CD1c-positive myeloid dendritic cell (primary cell): ENCODE results near the gene FLNC.

Experiments
- DNase-seq: peaks from one replicate; pipeline ENCODE4 v3.0.0-alpha.2; 2016; ENCODE audit errors: extremely low spot score

The FLNC gene

DNA sequence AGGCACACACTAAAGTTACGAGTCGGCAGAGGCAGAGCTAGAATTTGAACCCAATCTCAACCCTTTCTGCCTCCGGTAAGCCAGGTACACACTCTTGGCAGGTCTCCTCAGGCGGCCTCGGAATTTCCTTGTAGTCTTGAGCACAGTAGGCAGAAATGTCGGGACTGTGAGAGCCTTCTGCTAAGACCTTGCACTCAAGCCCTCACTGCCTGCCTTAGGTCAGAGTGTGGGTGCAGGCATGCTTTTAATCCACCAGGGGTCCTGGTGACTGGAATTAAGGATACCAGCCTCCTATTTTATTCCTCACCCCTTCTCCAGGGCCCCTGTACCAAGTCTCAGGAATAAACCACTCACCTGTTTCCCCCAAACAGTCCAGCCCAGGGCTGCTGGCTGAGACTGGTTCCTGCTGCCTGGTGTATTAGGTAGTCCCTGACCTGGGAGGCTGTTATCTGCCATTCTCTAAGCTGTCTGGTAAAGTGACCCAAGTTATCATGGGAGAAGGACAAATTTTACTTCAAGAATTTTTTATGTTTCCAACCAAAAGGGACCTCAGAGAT, 33.3 kb downstream of the FLNC start:
- DNase-seq: peak; percentile 48

DNA sequence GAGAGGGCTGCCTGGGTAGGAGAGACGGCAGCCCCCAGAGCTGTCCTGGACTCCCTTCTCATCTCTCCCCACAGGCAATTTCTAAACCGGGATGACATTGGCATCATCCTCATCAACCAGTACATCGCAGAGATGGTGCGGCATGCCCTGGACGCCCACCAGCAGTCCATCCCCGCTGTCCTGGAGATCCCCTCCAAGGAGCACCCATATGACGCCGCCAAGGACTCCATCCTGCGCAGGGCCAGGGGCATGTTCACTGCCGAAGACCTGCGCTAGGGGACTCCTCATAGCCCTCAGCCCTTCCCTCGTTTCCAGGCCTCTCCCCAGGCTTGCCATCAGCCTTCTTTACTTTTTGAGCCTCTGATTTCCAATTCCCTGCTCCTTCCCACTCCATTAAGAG, 35.1 kb downstream of the FLNC start:
- DNase-seq: no peak

DNA sequence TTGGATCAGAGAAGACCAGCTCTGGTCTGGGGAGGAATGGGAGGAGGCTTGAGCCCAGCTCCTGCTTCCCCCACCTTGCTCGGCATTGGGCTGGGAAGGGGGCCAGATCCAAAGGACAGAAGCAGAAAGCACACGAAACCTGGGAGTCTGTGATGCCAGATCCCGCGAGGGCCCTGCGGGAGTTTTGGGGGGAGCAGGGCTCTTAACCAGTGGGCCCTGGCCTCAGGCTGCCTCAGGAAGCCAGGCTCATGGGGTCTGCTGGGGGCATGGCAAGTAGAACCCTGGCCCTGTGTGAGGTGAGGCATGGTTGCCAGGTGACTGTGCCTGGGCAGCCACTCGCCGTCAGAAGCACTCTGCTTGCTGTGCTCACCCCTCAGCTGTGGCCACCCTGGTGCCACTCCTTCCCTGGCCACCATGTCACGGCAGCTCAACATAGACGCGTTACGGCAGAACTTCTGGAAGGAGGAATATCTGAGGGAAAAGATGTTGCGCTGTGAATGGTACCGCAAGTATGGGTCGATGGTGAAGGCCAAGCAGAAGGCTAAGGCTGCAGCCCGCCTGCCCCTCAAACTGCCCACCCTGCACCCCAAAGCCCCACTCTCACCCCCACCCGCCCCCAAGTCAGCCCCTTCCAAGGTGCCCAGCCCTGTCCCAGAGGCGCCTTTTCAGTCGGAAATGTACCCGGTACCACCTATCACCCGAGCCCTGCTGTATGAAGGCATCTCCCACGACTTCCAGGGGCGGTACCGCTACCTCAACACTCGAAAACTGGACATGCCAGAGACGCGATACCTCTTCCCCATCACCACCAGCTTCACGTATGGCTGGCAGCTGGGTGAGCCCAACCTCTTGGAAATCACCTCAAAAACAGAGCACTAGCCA, 36.0 kb downstream of the FLNC start:
- DNase-seq: no peak

GRCh38 chr7:128867241-128867640, 37.0 kb downstream of the FLNC start:
- no peak for DNase-seq

GRCh38 chr7:128867842-128868623, 37.8 kb downstream of the FLNC start:
- DNase-seq: no peak

- DNase-seq: peak; percentile 3
These were observed 38.5 kb downstream of the FLNC start for GRCh38 chr7:128868624-128869137.

DNA sequence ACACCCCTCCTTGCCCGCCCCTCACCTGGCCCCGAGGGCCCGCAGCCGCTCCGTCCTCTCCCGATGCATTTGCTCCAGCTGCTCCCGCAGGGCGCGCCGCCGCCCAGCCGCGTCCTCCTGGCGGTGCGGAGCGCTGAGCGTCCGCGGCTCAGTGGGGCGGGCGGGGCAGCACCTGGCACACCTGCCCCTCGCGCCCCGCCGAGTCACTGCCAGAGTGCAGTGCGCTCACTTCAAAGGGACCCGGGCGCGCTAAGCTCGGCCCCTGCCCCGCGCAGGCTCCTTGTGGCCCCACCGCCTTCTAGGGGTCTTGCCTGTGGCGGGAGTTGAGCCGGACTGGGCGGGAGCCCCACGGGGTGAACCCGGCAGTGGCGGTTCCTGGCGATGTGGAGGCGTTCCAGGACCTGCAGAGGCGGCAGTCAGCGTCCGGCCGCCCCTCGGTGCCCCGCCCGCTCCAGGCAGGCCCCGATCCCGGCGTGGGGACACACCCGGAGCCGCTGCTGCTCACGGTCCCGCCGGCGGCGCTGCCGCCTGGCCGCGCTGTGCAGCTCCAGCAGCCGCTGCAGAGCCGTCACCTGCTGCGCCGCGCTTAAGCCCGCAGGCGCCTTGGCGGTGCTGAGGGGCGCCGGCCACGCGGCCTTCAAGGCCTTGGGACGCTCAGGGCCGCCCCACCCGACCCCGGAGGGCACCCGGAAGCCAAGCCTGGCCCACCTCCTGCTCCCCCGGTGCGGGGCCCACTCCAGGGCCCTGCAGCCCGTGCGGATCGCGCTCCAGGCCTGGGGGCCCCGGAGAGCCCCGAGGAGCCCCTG, 39.1 kb downstream of the FLNC start:
- DNase-seq: peak; percentile 51

DNA sequence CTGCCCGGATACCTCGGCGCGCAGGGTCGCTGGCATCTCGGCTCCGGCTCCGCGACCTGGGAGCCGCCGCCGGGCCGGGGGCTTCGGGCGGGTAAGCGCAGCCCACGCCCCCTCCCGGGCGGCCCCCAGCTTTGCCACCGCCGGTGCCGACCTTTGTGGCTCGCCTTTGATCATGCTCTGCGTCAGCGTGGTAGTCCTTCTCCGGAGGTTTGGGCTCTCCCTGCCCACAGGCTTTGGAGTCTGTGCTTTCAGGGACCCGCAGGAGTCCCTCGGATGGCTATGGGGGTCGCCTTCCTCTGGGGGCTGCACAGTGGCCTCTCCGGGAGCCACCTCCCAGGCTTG, 39.7 kb downstream of the FLNC start:
- DNase-seq: no peak

DNA sequence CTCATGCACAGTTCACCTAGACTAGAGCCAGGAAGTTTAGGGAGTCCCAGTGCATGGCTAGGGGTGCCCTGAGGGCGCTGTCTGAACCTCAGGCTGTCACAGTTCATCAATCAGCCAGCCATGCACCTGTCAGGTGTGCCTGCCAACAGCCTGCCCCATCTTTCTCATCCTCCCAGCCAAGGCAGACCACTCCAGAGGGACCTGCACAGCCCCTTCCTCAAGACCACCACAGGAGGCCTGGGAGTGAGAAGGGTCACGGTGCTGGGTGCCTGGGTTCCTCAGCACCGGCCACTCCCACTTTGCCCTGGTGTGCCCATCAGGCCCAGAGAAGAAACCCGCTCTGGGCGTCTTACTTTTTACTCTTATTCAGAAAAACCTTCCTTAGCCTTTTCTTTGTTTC, 40.8 kb downstream of the FLNC start:
- no peak for DNase-seq

- DNase-seq: no peak
These were observed 42.2 kb downstream of the FLNC start for GRCh38 chr7:128872394-128872824.

- no peak for DNase-seq
These were observed 43.0 kb downstream of the FLNC start for GRCh38 chr7:128873234-128873633.

DNA sequence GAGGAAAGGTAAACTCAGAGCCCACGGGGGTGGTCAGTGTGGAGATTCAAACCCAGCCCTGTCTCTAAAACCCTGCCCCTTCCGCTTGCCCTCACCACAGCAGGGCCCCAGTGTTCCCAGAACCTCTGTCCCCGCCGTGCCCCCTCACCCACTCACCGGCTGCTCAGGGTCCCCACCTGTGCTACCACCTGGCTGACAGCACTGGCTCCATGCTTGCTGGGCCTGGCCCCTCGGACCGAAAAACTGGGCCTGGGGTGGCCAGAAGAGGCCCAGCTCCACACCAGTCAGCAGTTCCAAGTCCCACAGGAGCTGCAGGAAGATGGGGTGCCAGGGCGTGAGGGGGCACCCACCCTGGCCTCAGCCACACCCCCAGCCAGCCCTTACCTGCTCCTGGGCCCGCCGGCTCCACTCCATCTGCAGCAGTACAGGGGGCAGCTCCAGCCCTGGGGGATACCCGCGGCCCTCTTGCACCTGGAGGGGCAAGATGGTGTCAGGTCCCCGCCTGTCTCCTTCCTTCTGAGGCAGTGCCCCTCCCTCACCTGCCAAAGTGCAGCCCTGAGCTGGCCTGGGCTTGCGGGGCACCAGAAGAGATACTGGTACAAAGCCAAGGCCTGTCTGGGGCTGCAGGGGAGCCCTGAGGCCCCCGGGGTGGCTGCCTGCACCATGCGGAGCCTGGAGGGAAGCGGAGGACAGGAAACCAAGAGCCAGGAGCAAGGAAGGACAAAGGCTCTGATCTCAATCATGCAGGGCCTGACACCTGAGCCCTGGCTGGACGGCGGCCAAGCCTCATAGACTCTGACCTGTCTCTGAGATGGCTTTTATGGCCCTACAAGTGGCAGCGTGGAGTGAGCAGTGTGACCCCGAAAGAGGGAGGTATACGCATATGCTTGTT, 44.2 kb downstream of the FLNC start:
- no peak for DNase-seq

DNA sequence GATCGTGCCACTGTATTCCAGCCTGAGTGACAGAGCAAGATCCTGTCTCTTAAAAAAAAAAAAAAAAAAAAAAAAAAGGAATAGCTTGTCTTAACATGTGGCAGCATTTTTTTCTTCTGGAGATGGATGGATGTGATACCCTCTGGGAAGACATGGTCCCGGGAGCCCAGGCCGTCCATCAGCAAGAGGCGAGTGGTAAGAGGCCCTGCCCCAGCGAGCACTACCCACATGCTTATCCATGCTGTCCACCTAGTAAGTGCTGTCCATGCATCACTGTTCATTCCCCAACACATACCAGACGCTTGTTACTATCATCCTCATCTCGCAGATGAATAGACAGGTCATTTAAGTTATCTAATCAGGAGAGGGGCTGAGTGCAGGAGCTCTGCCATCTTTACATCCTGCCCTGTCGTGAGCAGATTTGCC, 45.3 kb downstream of the FLNC start:
- DNase-seq: no peak

DNA sequence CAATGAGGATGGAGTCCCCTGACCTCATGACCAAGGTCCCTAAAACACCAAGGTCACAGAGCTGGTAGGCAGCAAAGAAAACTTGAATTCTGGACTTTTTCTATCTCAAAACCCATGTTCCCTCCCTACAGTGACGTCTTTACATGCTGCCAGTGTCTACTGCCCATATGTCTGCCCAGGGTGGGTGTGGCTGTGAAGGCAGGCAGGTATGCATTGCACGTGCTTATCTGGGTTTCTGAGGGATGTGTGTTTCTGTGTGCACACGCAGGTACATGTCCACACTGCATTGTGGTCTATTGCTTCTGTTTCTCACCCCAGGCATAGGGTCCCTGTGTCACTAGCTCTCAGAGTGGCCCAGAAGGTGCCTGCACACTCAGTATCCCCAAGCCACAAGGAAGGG, 45.9 kb downstream of the FLNC start:
- DNase-seq: no peak

DNA sequence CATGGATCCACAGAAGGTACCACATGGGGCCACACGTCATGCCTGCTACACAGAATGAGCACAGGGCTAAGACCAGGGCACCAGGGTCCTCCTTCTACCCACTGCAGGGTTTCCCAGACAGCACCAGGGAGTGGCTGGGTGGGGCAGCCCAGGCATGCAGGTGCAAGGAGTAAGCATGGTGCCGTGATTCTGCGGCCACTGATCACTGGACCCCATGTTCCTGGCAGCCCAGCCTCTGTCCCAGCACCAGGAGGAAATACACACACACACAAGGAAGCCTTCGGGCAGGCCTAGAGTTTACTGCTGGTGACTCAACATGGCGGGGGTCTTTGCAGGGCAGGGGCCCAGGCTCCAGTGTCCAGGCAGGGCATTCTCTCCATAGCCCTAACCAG, 46.4 kb downstream of the FLNC start:
- DNase-seq: no peak

DNA sequence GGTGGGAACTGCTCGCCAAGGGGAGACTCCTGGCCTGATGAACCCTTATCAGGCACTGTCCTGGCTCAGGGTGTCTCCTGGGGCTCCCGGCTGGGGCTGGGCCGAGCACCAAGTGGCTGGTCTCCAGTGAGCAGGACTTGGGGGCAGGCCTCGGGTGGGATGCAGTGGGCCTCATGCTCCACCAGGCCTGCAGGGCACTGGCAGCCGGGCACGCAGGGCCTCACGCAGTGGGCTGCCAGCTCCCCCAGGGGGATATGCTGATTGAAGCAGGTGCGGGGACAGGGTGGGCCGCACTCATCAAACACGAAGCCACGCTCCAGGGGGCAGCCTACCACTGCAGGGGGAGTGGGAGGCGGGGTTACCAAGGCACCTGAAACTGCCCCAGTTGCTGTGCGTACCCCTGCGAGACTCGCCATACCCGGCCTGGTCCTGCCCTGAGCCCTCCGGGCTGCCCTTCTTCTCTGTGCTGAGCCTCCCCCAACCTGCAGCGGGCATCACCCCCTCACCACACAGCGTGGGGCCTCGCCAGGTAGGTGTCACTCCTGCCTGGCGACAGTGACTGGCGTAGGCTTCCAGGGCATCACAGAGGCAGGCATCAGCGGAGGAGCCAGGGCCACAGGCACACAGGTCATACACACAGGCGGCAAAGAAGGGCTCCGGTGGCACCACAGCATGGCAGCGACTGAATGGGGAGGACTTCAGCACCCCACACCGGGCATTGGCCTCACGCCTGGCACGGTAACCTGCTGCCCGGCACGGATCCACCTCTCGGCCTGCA, 47.0 kb downstream of the FLNC start:
- DNase-seq: no peak

GRCh38 chr7:128877756-128878120, 47.5 kb downstream of the FLNC start:
- DNase-seq: no peak

DNA sequence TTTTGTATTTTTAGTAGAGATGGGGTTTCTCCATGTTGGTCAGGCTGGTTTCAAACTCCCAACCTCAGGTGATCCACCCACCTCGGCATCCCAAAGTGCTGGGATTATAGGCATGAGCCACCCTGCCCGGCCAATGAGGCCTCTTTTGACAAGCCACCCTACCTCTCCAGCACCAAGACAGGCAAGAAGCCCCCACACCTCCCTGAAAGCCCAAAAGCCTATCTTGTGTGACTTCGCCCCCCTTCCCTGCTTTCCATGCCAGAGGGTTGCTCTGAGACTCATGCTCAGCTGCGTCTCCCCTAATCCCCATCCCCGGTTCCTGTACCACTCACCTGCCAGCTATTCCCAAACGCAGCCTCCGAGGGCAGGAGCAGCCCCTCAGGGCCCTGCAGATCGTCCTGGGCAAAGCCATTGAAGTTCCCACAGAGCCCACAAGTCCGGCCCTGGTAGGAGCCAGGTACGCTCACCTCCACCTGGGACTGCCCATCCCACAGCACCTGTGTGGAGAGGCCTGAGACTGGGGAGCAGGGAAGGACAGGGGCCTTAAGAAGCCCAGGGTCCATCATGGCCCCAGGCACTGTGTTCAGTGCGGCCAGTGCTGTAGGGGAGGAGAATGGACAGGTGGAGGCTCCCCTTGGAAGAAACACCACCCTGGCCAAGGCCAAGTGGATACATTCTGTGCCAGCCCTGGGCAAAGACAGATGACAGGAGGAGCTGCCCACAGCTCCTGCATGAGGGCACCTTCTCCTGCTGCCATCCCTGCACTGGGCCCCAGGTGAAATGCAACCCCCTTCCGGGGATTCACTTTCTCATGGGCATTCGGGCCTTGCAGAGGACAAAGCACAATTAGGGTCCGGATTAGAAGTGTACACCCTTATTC, 48.3 kb downstream of the FLNC start:
- no peak for DNase-seq

DNA sequence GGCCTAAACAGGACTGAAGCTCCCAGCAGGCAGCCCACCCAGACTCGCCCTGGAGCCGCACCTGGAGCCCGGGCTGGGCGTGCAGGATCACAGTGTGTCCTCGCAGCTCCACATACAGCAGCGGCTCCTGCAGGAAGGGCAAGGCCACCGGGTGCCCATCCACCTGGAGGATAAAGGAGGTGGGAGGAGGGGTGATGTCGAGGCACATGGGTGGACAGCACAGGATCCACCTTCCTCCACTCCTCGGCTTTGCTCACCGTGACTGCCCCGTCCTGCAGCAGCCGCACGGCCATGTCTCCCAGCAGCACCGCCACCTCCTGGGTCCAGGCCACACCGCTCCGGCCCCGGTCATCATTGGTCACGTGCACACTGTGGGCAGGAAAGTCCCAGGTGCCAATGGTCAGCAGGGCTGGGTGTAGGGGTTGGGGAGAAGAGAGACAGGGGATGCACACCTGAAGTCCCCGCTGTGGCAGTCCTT, 49.3 kb downstream of the FLNC start:
- no peak for DNase-seq
